Suprapubic skin (tissue), 4 donors: ENCODE results near the gene B4GALT5. TPM values are rescaled to one million over a fixed set of nuclear protein-coding genes. Genes with fewer than 3 reads are reported as not detected.
A peak's percentile ranks its signal among the peaks of the same experiment; 100 is the strongest.

Source experiments
- DNase-seq, 2 donors: peaks; one replicate each; pipeline ENCODE4 v3.0.0-alpha.2; 2019; ENCODE audit warnings: low spot score in 2 of 2
- H3K27ac ChIP-seq: fragments of 200-600 bp; sonication (generic); one replicate; pipeline ENCODE4 v1.5.1; 2019
- H3K27me3 ChIP-seq: fragments of 200-600 bp; sonication (generic); one replicate; pipeline ENCODE4 v1.5.1; 2019
- H3K36me3 ChIP-seq: fragments of 200-600 bp; sonication (generic); one replicate; pipeline ENCODE4 v1.5.1; 2019
- H3K4me1 ChIP-seq: fragments of 200-600 bp; sonication (generic); one replicate; pipeline ENCODE4 v1.5.1; 2019
- H3K4me3 ChIP-seq: fragments of 200-600 bp; sonication (generic); one replicate; pipeline ENCODE4 v1.5.1; 2019; ENCODE audit warnings: mild to moderate bottlenecking
- H3K9me3 ChIP-seq: fragments of 200-600 bp; sonication (generic); one replicate; pipeline ENCODE4 v1.5.1; 2019
- CTCF ChIP-seq, 2 donors: fragments of 200-600 bp in 1 of 2; fragments of 450-650 bp in 1 of 2; sonication (generic) in 1 of 2; IDR thresholded peaks; one replicate each; pipeline ENCODE4 v1.5.1; 2016 to 2019; ENCODE audit warnings: antibody characterized with exemption in 2 of 2, mild to moderate bottlenecking in 1 of 2, moderate library complexity in 1 of 2
- EP300 ChIP-seq: sonication (generic); formaldehyde crosslinking; IDR thresholded peaks from one replicate; pipeline ENCODE4 v1.6.1; 2017; ENCODE audit warnings: antibody characterized with exemption
- POLR2A ChIP-seq, 2 donors: fragments of 450-650 bp; IDR thresholded peaks; one replicate each; pipeline ENCODE4 v1.6.1; 2017; ENCODE audit warnings: antibody characterized with exemption in 2 of 2, mild to moderate bottlenecking in 2 of 2, moderate library complexity in 2 of 2
- POLR2AphosphoS5 ChIP-seq, 3 donors: sonication (generic); formaldehyde crosslinking; IDR thresholded peaks; one replicate each; pipeline ENCODE4 v1.6.1; 2017; ENCODE audit warnings: antibody characterized with exemption in 3 of 3
- WGBS: methylation state at CpG from one replicate; pipeline ENCODE4 v1.1.5; 2018; 5-methylcytosine and 5-hydroxymethylcytosine counted together
- total RNA-seq, 4 donors: library from RNA; depleted of rRNA; stranded (reverse); fragments of >200 nt; gene quantifications; one replicate each; pipeline ENCODE4 v1.1.0, GENCODE V29; 2016

The B4GALT5 gene
- total RNA-seq, 4 donors from 2014 or later: 8.8 to 12.7 (median 10.1) TPM

GRCh38 chr20:49590163-49591017 lies 123.3 kb downstream of the B4GALT5 start:
- Histone ChIP-seq H3K4me3 (no peak overlapping the region), H3K9me3 (no peaks in the 10 kb centered on the region), H3K36me3 (no peaks in the 10 kb centered on the region), H3K4me1 (peaks cover 17% of the 10 kb centered on the region), H3K27ac (no peak overlapping the region), H3K27me3 (peaks cover 3% of the 10 kb centered on the region)
- DNase-seq: no peak
- WGBS: 86% methylated on average over 8 of the region's 8 CpGs
- TF ChIP-seq POLR2A (IDR thresholded peaks at IDR 0.05): no peak
- TF ChIP-seq EP300: no peak
- no peak for TF ChIP-seq CTCF (IDR thresholded peaks at IDR 0.05)

GRCh38 chr20:49589747-49590146 lies 123.9 kb downstream of the B4GALT5 start:
- no peak overlapping the region for H3K27ac ChIP-seq
- H3K4me1 ChIP-seq: peaks cover 20% of the 10 kb centered on the region
- no peaks in the 10 kb centered on the region for H3K36me3 ChIP-seq

GRCh38 chr20:49587111-49587570 lies 126.5 kb downstream of the B4GALT5 start:
- Histone ChIP-seq H3K27ac (peak overlapping the region; percentile 25), H3K4me3 (no peak overlapping the region), H3K27me3 (peaks cover 3% of the 10 kb centered on the region), H3K4me1 (peaks cover 22% of the 10 kb centered on the region), H3K9me3 (no peaks in the 10 kb centered on the region), H3K36me3 (no peaks in the 10 kb centered on the region)
- DNase-seq: no peak
- no peak for TF ChIP-seq EP300
- TF ChIP-seq POLR2AphosphoS5 (IDR thresholded peaks at IDR 0.05): no peak
- TF ChIP-seq CTCF (IDR thresholded peaks at IDR 0.05): no peak
- no peak for TF ChIP-seq POLR2A (IDR thresholded peaks at IDR 0.05)
- 48% methylated on average over 10 of the region's 10 CpGs for WGBS

More at GRCh38 chr20:49589747-49590146, 123.9 kb downstream of the B4GALT5 start:
- Histone ChIP-seq H3K27me3 (peaks cover 3% of the 10 kb centered on the region), H3K4me3 (no peak overlapping the region), H3K9me3 (no peaks in the 10 kb centered on the region)
- TF ChIP-seq EP300: no peak
- no peak for TF ChIP-seq POLR2AphosphoS5 (IDR thresholded peaks at IDR 0.05)
- no peak for TF ChIP-seq POLR2A (IDR thresholded peaks at IDR 0.05)
- no peak for TF ChIP-seq CTCF (IDR thresholded peaks at IDR 0.05)
- whole genome bisulfite sequencing: 93% methylated on average over 6 of the region's 6 CpGs
- no peak for DNase-seq

- TF ChIP-seq EP300: no peak
- TF ChIP-seq CTCF (IDR thresholded peaks at IDR 0.05): no peak
- no peak for TF ChIP-seq POLR2AphosphoS5 (IDR thresholded peaks at IDR 0.05)
- no peak for TF ChIP-seq POLR2A (IDR thresholded peaks at IDR 0.05)
- H3K27ac ChIP-seq: peak overlapping the region; percentile 49
- no peak for DNase-seq
- H3K27me3 ChIP-seq: peaks cover 3% of the 10 kb centered on the region
- no peaks in the 10 kb centered on the region for H3K36me3 ChIP-seq
- H3K4me1 ChIP-seq: peaks cover 19% of the 10 kb centered on the region
- no peak overlapping the region for H3K4me3 ChIP-seq
- 75% methylated on average over 9 of the region's 9 CpGs for WGBS
- H3K9me3 ChIP-seq: no peaks in the 10 kb centered on the region
These were observed 128.0 kb downstream of the B4GALT5 start for GRCh38 chr20:49585585-49586245.
